Activated CD8-positive, alpha-beta T cell treated with anti-CD3 and anti-CD28 coated beads, Interleukin-2, amount 10 ng/mL, durations not matched to agents 7 days and 5 days (primary cell): Measurements from ENCODE around the gene DRICH1. TPM values are rescaled to one million over a fixed set of nuclear protein-coding genes. Genes with fewer than 3 reads are reported as not detected.
"Not testable (repeated sequence)": the region's sequence is repeated elsewhere in the genome, so short reads cannot be mapped to it uniquely, and the experiment has no call there.

Source experiments
- ATAC-seq: fragments of 150-1000 bp; cut with Tn5 transposase; one replicate; pipeline ENCODE4 v1.10.0; 2021; ENCODE audit warnings: moderate library complexity
- CTCF ChIA-PET: fragments of 350-600 bp; sonication (Branson Sonifier 250); formaldehyde crosslinking; loops from one replicate; lab custom pipeline; 2021; ENCODE audit warnings: antibody characterized with exemption; lab: Charles Lee
- POLR2A ChIA-PET: fragments of 350-600 bp; sonication (Branson Sonifier 250); formaldehyde crosslinking; loops from one replicate; lab custom pipeline; 2021; ENCODE audit warnings: antibody characterized with exemption; lab: Charles Lee
- DNase-seq: peaks from one replicate; pipeline ENCODE4 v3.0.0-alpha.2; 2020
- H3K27ac Mint-ChIP-seq: one replicate; pipeline ENCODE4 v1.8.0; 2021; ENCODE audit warnings: mild to moderate bottlenecking, mixed read lengths
- H3K27me3 Mint-ChIP-seq: one replicate; pipeline ENCODE4 v1.8.0; 2021; ENCODE audit warnings: low read depth, mixed read lengths
- H3K36me3 Mint-ChIP-seq: one replicate; pipeline ENCODE4 v1.8.0; 2021; ENCODE audit warnings: low read depth, mixed read lengths
- H3K4me1 Mint-ChIP-seq: one replicate; pipeline ENCODE4 v1.8.0; 2021; ENCODE audit warnings: low read depth, mixed read lengths
- H3K4me3 Mint-ChIP-seq: one replicate; pipeline ENCODE4 v1.8.0; 2021; ENCODE audit warnings: mild to moderate bottlenecking, mixed read lengths
- H3K9me3 Mint-ChIP-seq: one replicate; pipeline ENCODE4 v1.8.0; 2022; ENCODE audit warnings: mixed read lengths; ENCODE audit not compliant: insufficient read depth
- total RNA-seq, 2 experiments: library from RNA; stranded (reverse); gene quantifications; one replicate each; pipeline ENCODE4 v1.2.3, GENCODE V29; 2021

DRICH1 gene
- total RNA-seq, 2 experiments from 2014 or later: 0.21 to 0.29 TPM

- H3K4me1 Mint-ChIP-seq: peaks cover 13% of the 10 kb centered on the region
- POLR2A ChIA-PET: no interaction called here
- H3K27ac Mint-ChIP-seq: no peak overlapping the region
- ATAC-seq (no peak), DNase-seq (no peak)
- H3K27me3 Mint-ChIP-seq: peaks cover 18% of the 10 kb centered on the region
- H3K9me3 Mint-ChIP-seq: no peaks in the 10 kb centered on the region
- CTCF ChIA-PET: interaction anchor here (0.8 to 0.9 kb wide), 2 partner anchors 8 to 721 kb away, joined by 3 read pairs; no protein-coding TSS in a partner anchor
- no peak overlapping the region for H3K4me3 Mint-ChIP-seq
- no peaks in the 10 kb centered on the region for H3K36me3 Mint-ChIP-seq
Measured at GRCh38 chr22:23583153-23583552, 49.0 kb downstream of the DRICH1 start.

GRCh38 chr22:23581260-23581650 is 50.9 kb downstream of the DRICH1 start:
- CTCF ChIA-PET: no interaction called here
- Mint-ChIP-seq H3K9me3 (no peaks in the 10 kb centered on the region), H3K4me1 (peaks cover 19% of the 10 kb centered on the region), H3K36me3 (no peaks in the 10 kb centered on the region), H3K27ac (peak overlapping the region; percentile 11), H3K4me3 (no peak overlapping the region), H3K27me3 (peaks cover 29% of the 10 kb centered on the region)
- ATAC-seq (no peak), DNase-seq (no peak)
- POLR2A ChIA-PET: no interaction called here

DNA sequence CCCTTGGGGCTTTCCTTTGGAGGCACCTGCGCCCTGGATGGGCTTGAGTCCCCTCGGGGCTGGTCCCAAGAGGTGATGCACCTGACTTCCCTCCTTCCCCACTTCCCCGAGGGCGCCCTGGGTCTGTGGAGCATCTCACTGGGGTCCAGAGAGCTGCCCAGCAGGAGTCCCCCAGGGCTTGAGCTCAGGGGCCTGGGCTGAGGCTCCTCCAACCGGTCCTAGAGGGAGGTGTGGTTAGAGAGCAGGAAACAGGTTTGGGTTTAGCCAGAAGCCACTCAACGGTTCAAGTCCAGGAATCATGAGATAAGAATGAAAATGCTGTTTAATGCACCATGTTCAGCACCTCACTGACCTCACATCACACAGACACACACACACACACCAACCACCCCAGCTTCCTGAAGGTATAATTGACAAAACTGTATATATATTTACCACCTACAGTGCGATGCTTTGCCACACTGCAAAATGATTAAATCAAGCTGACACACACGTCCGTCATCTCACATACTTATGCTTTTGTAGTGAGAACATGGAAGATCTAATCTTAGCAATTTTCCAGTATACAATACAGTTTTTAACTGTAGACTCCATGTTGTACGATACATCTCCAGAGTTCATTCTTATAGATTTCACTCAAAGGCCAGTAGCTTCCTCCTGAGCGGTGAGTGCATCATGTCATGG is 51.4 kb downstream of the DRICH1 start:
- Mint-ChIP-seq H3K27me3 (peaks cover 34% of the 10 kb centered on the region), H3K4me1 (peaks cover 19% of the 10 kb centered on the region), H3K27ac (peak overlapping the region; percentile 11), H3K36me3 (no peaks in the 10 kb centered on the region), H3K9me3 (no peaks in the 10 kb centered on the region), H3K4me3 (no peak overlapping the region)
- ATAC-seq: peak; percentile 48
- peak; percentile 39 for DNase-seq
- ChIA-PET POLR2A (no interaction called here), CTCF (interaction anchor here (1.2 kb wide), 1 partner anchor 314 kb away, joined by 3 read pairs; the partner anchor contains the start of gene MIF)

- H3K4me3 Mint-ChIP-seq: no peak within 1 kb of the TSS
- peaks cover 19% of the 10 kb centered on the region for H3K4me1 Mint-ChIP-seq
- peak within 1 kb of the TSS; percentile 11 for H3K27ac Mint-ChIP-seq
- DNase-seq (no peak), ATAC-seq (no peak)
- peaks cover 36% of the 10 kb centered on the region for H3K27me3 Mint-ChIP-seq
- CTCF ChIA-PET: interaction anchor here (1.2 to 2.1 kb wide), 3 partner anchors 8 to 314 kb away, joined by 3 to 6 read pairs (median 3); partner anchors contain the start of gene MIF
- no peaks in the 10 kb centered on the region for H3K9me3 Mint-ChIP-seq
- no peaks in the 10 kb centered on the region for H3K36me3 Mint-ChIP-seq
- POLR2A ChIA-PET: no interaction called here
Measured at GRCh38 chr22:23579870-23580575, 52.1 kb downstream of the DRICH1 start, which contains the start of gene IGLL1. Gene IGLL1, minus strand, starts transcription at chr22:23580290. Its CDS starts 100 bp downstream, at chr22:23580190.

DNA sequence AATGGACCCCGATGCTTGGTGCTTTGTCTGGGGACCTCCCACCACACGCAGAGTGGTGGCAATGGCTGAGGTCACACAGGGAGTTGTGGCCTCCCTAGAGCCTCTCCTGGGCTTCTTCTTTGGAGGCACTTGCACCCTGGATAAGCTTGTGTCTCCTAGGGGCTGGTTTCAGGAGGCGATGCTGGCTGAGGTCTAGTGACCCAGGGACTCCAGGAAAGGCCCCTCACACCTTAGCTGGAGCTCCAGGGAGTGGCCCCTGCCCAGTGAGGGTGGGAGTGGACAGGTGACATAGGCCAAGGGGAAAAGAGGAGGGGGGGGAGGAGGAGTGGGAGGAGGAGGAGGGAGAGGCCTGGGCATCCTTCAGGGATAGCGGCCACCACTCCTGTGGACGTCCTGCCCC is 52.8 kb downstream of the DRICH1 start:
- POLR2A ChIA-PET: no interaction called here
- CTCF ChIA-PET: interaction anchor here (1.2 to 2.1 kb wide), 3 partner anchors 9 to 315 kb away, joined by 3 to 6 read pairs (median 3); partner anchors contain the start of gene MIF
- no peak for ATAC-seq
- no peaks in the 10 kb centered on the region for H3K36me3 Mint-ChIP-seq
- DNase-seq: no peak
- peaks cover 19% of the 10 kb centered on the region for H3K4me1 Mint-ChIP-seq
- no peaks in the 10 kb centered on the region for H3K9me3 Mint-ChIP-seq
- no peak overlapping the region for H3K27ac Mint-ChIP-seq
- H3K4me3 Mint-ChIP-seq: no peak overlapping the region
- H3K27me3 Mint-ChIP-seq: peaks cover 33% of the 10 kb centered on the region

GRCh38 chr22:23578306-23578705 is 53.8 kb downstream of the DRICH1 start:
- ChIA-PET CTCF (interaction anchor here (2.1 kb wide), 1 partner anchor 13 kb away, joined by 6 read pairs; no protein-coding TSS in a partner anchor), POLR2A (no interaction called here)
- no peak for DNase-seq
- Mint-ChIP-seq H3K4me3 (no peak overlapping the region), H3K4me1 (peaks cover 19% of the 10 kb centered on the region), H3K27me3 (peaks cover 31% of the 10 kb centered on the region), H3K36me3 (no peaks in the 10 kb centered on the region), H3K27ac (no peak overlapping the region), H3K9me3 (no peaks in the 10 kb centered on the region)
- no peak for ATAC-seq

DNA sequence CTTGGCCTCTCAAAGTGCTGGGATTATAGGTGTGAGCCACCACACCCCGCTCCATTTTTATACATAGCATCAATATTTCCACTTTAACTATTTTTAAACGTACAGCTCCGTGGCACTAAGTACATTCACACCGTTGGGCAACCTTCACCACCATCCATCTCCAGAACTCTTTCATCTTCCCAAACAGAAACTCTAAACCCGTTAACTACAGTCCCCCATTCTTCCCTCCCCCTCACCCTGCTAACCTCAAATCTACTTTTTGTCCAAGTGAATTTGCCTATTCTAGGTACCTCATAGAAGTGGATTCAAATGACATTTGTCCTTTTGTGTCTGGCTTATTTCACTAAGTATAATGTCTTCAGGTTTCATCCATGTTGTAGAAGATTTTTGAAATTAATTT is 55.4 kb downstream of the DRICH1 start:
- ATAC-seq: no peak
- no peaks in the 10 kb centered on the region for H3K36me3 Mint-ChIP-seq

DNA sequence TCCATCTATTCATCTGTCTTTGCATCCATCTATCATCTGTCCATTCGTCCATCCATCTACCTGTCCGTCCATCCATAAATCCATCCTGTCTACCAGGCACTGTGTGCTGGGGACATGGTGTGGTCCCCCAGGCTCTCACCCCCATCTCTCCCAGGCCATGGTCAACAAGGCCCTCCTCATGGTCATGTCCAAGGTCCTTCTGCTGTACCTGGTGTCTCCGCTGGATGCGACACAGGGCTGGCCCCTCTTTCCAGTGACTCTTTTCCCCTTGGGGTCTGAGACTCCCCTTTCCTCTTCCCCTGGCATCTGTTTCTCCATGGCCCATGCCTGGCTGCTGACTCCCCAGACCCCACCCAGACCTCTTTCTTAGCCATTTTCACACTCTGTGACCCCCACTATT is 56.5 kb downstream of the DRICH1 start:
- H3K4me1 Mint-ChIP-seq: peaks cover 10% of the 10 kb centered on the region
- DNase-seq: no peak
- no peak for ATAC-seq
- H3K9me3 Mint-ChIP-seq: no peaks in the 10 kb centered on the region
- POLR2A ChIA-PET: no interaction called here
- H3K4me3 Mint-ChIP-seq: no peak overlapping the region
- H3K27me3 Mint-ChIP-seq: peaks cover 27% of the 10 kb centered on the region
- no peak overlapping the region for H3K27ac Mint-ChIP-seq
- CTCF ChIA-PET: no interaction called here
- no peaks in the 10 kb centered on the region for H3K36me3 Mint-ChIP-seq

More for the DNA sequence above, 55.4 kb downstream of the DRICH1 start:
- H3K9me3 Mint-ChIP-seq: no peaks in the 10 kb centered on the region
- no peak for DNase-seq
- no peak overlapping the region for H3K4me3 Mint-ChIP-seq
- CTCF ChIA-PET: no interaction called here
- POLR2A ChIA-PET: no interaction called here
- no peak overlapping the region for H3K27ac Mint-ChIP-seq
- peaks cover 27% of the 10 kb centered on the region for H3K27me3 Mint-ChIP-seq
- H3K4me1 Mint-ChIP-seq: peaks cover 19% of the 10 kb centered on the region

GRCh38 chr22:23574877-23575276 is 57.2 kb downstream of the DRICH1 start:
- ATAC-seq: no peak
- Mint-ChIP-seq H3K9me3 (no peaks in the 10 kb centered on the region), H3K27ac (no peak overlapping the region), H3K4me1 (peaks cover 6% of the 10 kb centered on the region), H3K27me3 (peaks cover 27% of the 10 kb centered on the region), H3K36me3 (no peaks in the 10 kb centered on the region), H3K4me3 (no peak overlapping the region)
- ChIA-PET CTCF (no interaction called here), POLR2A (no interaction called here)
- DNase-seq: no peak

DNA sequence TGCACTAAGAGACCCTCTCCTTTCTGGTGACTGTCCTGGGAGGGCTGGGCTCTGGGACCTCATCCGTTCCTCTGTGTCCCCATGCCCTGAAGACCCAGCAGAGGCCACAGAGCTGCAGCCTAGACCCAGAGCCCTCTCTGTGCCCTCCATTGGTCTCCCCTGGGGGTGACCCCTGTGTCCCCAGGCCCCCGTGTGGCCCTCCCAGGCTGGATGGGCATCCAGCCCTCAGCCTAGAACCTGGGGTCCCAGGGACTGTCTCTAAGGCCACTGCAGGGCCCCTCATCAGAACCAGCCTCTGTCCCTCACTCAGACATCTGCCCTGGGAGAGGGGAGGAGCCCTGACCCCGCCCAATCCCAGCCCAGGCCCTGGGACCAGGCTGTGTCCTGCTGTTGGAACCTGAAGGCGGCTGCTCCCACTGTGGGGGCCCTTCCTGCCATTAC is 57.7 kb downstream of the DRICH1 start:
- ATAC-seq (no peak), DNase-seq (no peak)
- H3K27me3 Mint-ChIP-seq: peaks cover 27% of the 10 kb centered on the region
- CTCF ChIA-PET: no interaction called here
- H3K27ac Mint-ChIP-seq: no peak overlapping the region
- no peaks in the 10 kb centered on the region for H3K9me3 Mint-ChIP-seq
- POLR2A ChIA-PET: no interaction called here
- H3K4me3 Mint-ChIP-seq: no peak overlapping the region
- H3K4me1 Mint-ChIP-seq: peaks cover 6% of the 10 kb centered on the region
- no peaks in the 10 kb centered on the region for H3K36me3 Mint-ChIP-seq

- DNase-seq, CTCF ChIA-PET, H3K9me3 Mint-ChIP-seq, H3K27ac Mint-ChIP-seq, POLR2A ChIA-PET, H3K4me1 Mint-ChIP-seq, H3K36me3 Mint-ChIP-seq, ATAC-seq, H3K4me3 Mint-ChIP-seq: not testable (repeated sequence)
- H3K27me3 Mint-ChIP-seq: peaks cover 23% of the 10 kb centered on the region
Measured at GRCh38 chr22:23573701-23574235, 58.4 kb downstream of the DRICH1 start.

DNA sequence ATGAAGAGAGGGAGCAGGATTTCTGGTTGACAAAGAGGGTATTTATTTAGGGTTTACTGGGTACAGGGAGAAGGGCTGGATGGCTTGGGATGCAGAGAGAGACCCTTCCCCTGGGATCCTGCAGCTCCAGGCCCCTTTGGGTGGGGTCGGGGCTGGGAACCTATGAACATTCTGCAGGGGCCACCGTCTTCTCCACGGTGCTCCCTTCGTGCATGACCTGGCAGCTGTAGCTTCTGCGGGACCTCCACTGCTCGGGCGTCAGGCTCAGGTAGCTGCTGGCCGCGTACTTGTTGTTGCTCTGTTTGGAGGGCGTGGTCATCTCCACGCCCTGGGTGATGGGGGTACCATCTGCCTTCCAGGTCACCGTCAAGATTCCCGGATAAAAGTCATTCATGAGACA is 59.0 kb downstream of the DRICH1 start:
- H3K36me3 Mint-ChIP-seq, H3K4me1 Mint-ChIP-seq, CTCF ChIA-PET, H3K4me3 Mint-ChIP-seq, POLR2A ChIA-PET, ATAC-seq, H3K9me3 Mint-ChIP-seq, DNase-seq, H3K27ac Mint-ChIP-seq: not testable (repeated sequence)
- H3K27me3 Mint-ChIP-seq: peaks cover 19% of the 10 kb centered on the region
